Endothelial cell of umbilical vein (primary cell): Measurements from ENCODE around the gene G3BP2. TPM values are rescaled to one million over a fixed set of nuclear protein-coding genes. Genes with fewer than 3 reads are reported as not detected.

ENCODE experiments used
- BruUV-seq: library from RNA; stranded (reverse); fragments of 400-500 nt; replicated peaks from 2 replicates; lab custom pipeline; 2021; lab: Mats Ljungman, UMichigan
- CTCF ChIA-PET: fragments of 300-600, 350-600 bp; sonication (Branson Sonifier 250); formaldehyde crosslinking; loops from one replicate; lab custom pipeline; 2021; ENCODE audit warnings: antibody characterized with exemption, inconsistent platforms; lab: Charles Lee
- POLR2A ChIA-PET: fragments of 300-600, 350-600 bp; sonication (Branson Sonifier 250); formaldehyde crosslinking; loops from one replicate; lab custom pipeline; 2021; ENCODE audit warnings: antibody characterized with exemption, inconsistent platforms; lab: Charles Lee
- DNase-seq: peaks from one replicate; pipeline ENCODE4 v3.0.0-alpha.2; 2011; ENCODE audit warnings: low read depth, low spot score
- FAIRE-seq: peaks from 2 replicates; lab custom pipeline; 2011; peaks lifted over from hg19 to GRCh38; lab: Jason Lieb, UNC
- H2AFZ ChIP-seq: 2 replicates; pipeline ENCODE4 v1.6.0; 2012; ENCODE audit warnings: low read depth, low read length, control low read depth, inconsistent platforms
- H3K27ac ChIP-seq: 2 replicates; pipeline ENCODE4 v1.5.1; 2011; ENCODE audit warnings: low read depth, mild to moderate bottlenecking, control low read depth, low read length, moderate library complexity; ENCODE audit not compliant: insufficient read depth
- H3K27me3 ChIP-seq, 2 experiments: 2 replicates each; pipeline versions ENCODE4 v1.6.0 to v1.6.1; 2011; ENCODE audit warnings: low read length in 2 of 2, mixed read lengths in 1 of 2; ENCODE audit not compliant: control insufficient read depth in 2 of 2, insufficient read depth in 2 of 2
- H3K36me3 ChIP-seq, 2 experiments: 2 replicates in 1 of 2; 3 replicates in 1 of 2; pipeline ENCODE4 v1.5.1; 2011; ENCODE audit warnings: low read length in 2 of 2, mild to moderate bottlenecking in 1 of 2, moderate library complexity in 1 of 2; ENCODE audit not compliant: control insufficient read depth in 2 of 2, insufficient read depth in 2 of 2; ENCODE audit errors: extremely low read depth in 1 of 2
- H3K4me1 ChIP-seq: 3 replicates; pipeline ENCODE4 v1.5.1; 2011; ENCODE audit warnings: mild to moderate bottlenecking, low read length; ENCODE audit not compliant: control insufficient read depth, insufficient read depth; ENCODE audit errors: extremely low read depth
- H3K4me2 ChIP-seq: 2 replicates; pipeline ENCODE4 v1.6.1; 2011; ENCODE audit warnings: low read length, control low read depth, mixed read lengths; ENCODE audit not compliant: insufficient read depth
- H3K4me3 ChIP-seq, 3 experiments: fragments of 200-600 bp in 1 of 3; sonication (generic), shearing (Covaris generic) in 1 of 3; replicated peaks in 1 of 3; 2 replicates each; pipeline ENCODE4 v1.5.1; 2011 to 2016; ENCODE audit warnings: control low read depth in 3 of 3, low read length in 3 of 3, mild to moderate bottlenecking in 2 of 3, inconsistent platforms in 1 of 3, low read depth in 1 of 3, moderate library complexity in 1 of 3; ENCODE audit not compliant: insufficient read depth in 1 of 3
- H3K79me2 ChIP-seq: 2 replicates; pipeline ENCODE4 v1.6.0; 2012; ENCODE audit warnings: low read length, inconsistent platforms; ENCODE audit not compliant: control insufficient read depth, insufficient read depth
- H3K9ac ChIP-seq: replicated peaks from 2 replicates; pipeline ENCODE3; 2011; ENCODE audit warnings: low read length, control low read depth; ENCODE audit not compliant: insufficient read depth; ENCODE audit errors: extremely low read depth
- H3K9me1 ChIP-seq: replicated peaks from 3 replicates; pipeline ENCODE4 v1.6.0; 2011; ENCODE audit warnings: mild to moderate bottlenecking, low read length; ENCODE audit not compliant: control insufficient read depth, insufficient read depth; ENCODE audit errors: extremely low read depth
- H3K9me3 ChIP-seq: replicated peaks from 2 replicates; pipeline ENCODE4 v1.5.1; 2012; ENCODE audit warnings: low read length, inconsistent platforms; ENCODE audit not compliant: control insufficient read depth, insufficient read depth
- H4K20me1 ChIP-seq: replicated peaks from 2 replicates; pipeline ENCODE3; 2011; ENCODE audit warnings: mild to moderate bottlenecking, low read length; ENCODE audit not compliant: control insufficient read depth, insufficient read depth; ENCODE audit errors: extremely low read depth
- CTCF ChIP-seq, 2 donors: IDR thresholded peaks; 1 replicate in 1 of 2; 2 replicates in 1 of 2; pipeline ENCODE4 v1.5.1; 2011; ENCODE audit warnings: low read length in 2 of 2, mild to moderate bottlenecking in 2 of 2, moderate library complexity in 2 of 2, control low read depth in 1 of 2, inconsistent platforms in 1 of 2, low read depth in 1 of 2; ENCODE audit not compliant: insufficient read depth in 1 of 2; ENCODE audit errors: extremely low read depth in 1 of 2
- EZH2 ChIP-seq: IDR thresholded peaks from 2 replicates; pipeline ENCODE4 v1.6.1; 2012; ENCODE audit warnings: borderline replicate concordance, low read depth, mild to moderate bottlenecking, moderate library complexity, low read length, inconsistent platforms; ENCODE audit not compliant: severe bottlenecking
- FOS ChIP-seq: IDR thresholded peaks from 2 replicates; pipeline ENCODE4 v1.6.1; 2011; ENCODE audit warnings: mild to moderate bottlenecking, low read length, moderate library complexity, borderline replicate concordance; ENCODE audit not compliant: insufficient read depth
- GATA2 ChIP-seq: IDR thresholded peaks from 2 replicates; pipeline ENCODE4 v1.7.0; 2011; ENCODE audit warnings: low read depth, mild to moderate bottlenecking, moderate library complexity, mixed read lengths, low read length; ENCODE audit not compliant: insufficient read length, insufficient read depth
- JUN ChIP-seq: IDR thresholded peaks from 2 replicates; pipeline ENCODE4 v1.6.1; 2011; ENCODE audit warnings: borderline replicate concordance, low read depth; ENCODE audit not compliant: insufficient read length, insufficient read depth
- MAX ChIP-seq: IDR thresholded peaks from 2 replicates; pipeline ENCODE4 v1.6.1; 2011; ENCODE audit not compliant: insufficient read depth, insufficient read length
- MYC ChIP-seq: IDR thresholded peaks from one replicate; pipeline ENCODE4 v1.6.1; 2011; ENCODE audit warnings: mild to moderate bottlenecking, low read depth, low read length
- POLR2A ChIP-seq: IDR thresholded peaks from 2 replicates; pipeline ENCODE4 v1.6.1; 2012; ENCODE audit warnings: low read depth, mild to moderate bottlenecking, control low read depth, low read length
- POLR2AphosphoS5 ChIP-seq: IDR thresholded peaks from 2 replicates; pipeline ENCODE4 v1.6.1; 2012; ENCODE audit warnings: low read depth, mild to moderate bottlenecking, control low read depth, low read length, moderate library complexity; ENCODE audit not compliant: insufficient read depth
- dilution Hi-C: fragments of 300-500 bp; cut with MboI; formaldehyde crosslinking; loops from one replicate; pipeline ENCODE4 v1.15.0; 2019; ENCODE audit warnings: low sequenced_read_pairs; ENCODE audit not compliant: extremely low pct_ligation_motif_present
- intact Hi-C: fragments of 100-400 bp; cut with micrococcal nuclease; formaldehyde crosslinking; loops from one replicate; pipeline ENCODE4 v1.10.0; 2022
- polyA plus RNA-seq, 4 experiments: library from polyadenylated mRNA; depleted of rRNA in 3 of 4; stranded (reverse) in 3 of 4; unstranded in 1 of 4; fragments of >200 nt; gene quantifications; 2 replicates each; pipeline versions ENCODE4 v1.2.1 to v1.2.3, GENCODE V29; 2011 to 2012; ENCODE audit warnings: missing spikeins in 1 of 4
- total RNA-seq: library from RNA; stranded (reverse); gene quantifications from 2 replicates; pipeline ENCODE4 v1.2.3, GENCODE V29; 2021

Gene G3BP2
- total and polyA plus RNA-seq, 2 donors (not counting 3 experiments of a cell fraction or from before 2014, with no cell fraction given) = 61.1 to 180 TPM

DNA sequence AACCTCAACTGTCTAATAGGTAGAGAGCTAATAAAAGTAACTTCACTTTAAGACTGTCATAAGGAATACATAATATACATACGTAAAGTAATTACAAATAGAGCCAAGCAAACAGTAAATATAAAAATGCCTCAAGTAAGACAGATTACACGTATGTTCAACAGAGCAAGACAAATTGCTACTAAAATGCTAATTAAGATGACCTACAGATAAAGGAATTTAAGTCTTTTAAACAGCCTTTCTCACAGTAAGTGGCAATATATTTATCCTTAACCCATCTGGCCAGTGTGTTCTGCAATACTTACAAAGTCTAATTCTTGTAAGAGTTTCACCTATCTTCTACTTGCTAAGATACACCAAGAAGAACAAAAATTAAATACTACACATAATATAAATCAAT lies 12.7 kb downstream of the G3BP2 start:
- Histone ChIP-seq H2AFZ (no peak overlapping the region), H3K9ac (no peak overlapping the region), H3K9me1 (no peaks in the 10 kb centered on the region), H4K20me1 (peaks cover 11% of the 10 kb centered on the region), H3K36me3 (peaks cover 6 to 23% of the 10 kb centered on the region in 2 experiments), H3K27me3 (no peaks in the 10 kb centered on the region), H3K4me3 (no peak overlapping the region), H3K27ac (no peak overlapping the region), H3K79me2 (peaks cover 77% of the 10 kb centered on the region), H3K9me3 (no peaks in the 10 kb centered on the region), H3K4me1 (peaks cover 14% of the 10 kb centered on the region), H3K4me2 (no peak overlapping the region)
- no TSS peak for BruUV-seq
- ChIA-PET CTCF (interaction anchor here (2.2 to 4.5 kb wide), 2 partner anchors 63 to 66 kb away, joined by 7 to 17 read pairs; partner anchors contain the start of gene USO1), POLR2A (no interaction called here)
- dilution Hi-C loops = no loop called here
- DNase-seq (no peak), FAIRE-seq (no peak)
- no peak for TF ChIP-seq JUN
- TF ChIP-seq EZH2 = no peak
- TF ChIP-seq MYC = no peak
- no peak for TF ChIP-seq CTCF (IDR thresholded peaks at IDR 0.05; ENCODE audit: extremely low read depth in 1 of 2, insufficient read depth in 1 of 2, low read depth in 1 of 2, low read length in 2 of 2)
- TF ChIP-seq GATA2 = no peak
- no peak for TF ChIP-seq POLR2AphosphoS5
- TF ChIP-seq POLR2A = no peak
- TF ChIP-seq MAX = no peak
- no peak for TF ChIP-seq FOS
- intact Hi-C loops = no loop called here
